GM12891 (cell line): ENCODE data around the gene IZUMO4. TPM values are rescaled to one million over a fixed set of nuclear protein-coding genes. Genes with fewer than 3 reads are reported as not detected.

Experiments
- DNase-seq: peaks from one replicate; pipeline ENCODE4 v3.0.0; 2011; ENCODE audit warnings: low spot score; ENCODE audit not compliant: insufficient read length
- FAIRE-seq: peaks from 2 replicates; lab custom pipeline; 2011; peaks lifted over from hg19 to GRCh38; lab: Jason Lieb, UNC
- PAX5 ChIP-seq: IDR thresholded peaks from 2 replicates; pipeline ENCODE4 v1.6.1; 2011; ENCODE audit warnings: low read length, moderate library complexity, mild to moderate bottlenecking; ENCODE audit not compliant: insufficient read depth, severe bottlenecking
- POLR2A ChIP-seq: IDR thresholded peaks from 2 replicates; pipeline ENCODE4 v1.6.1; 2011; ENCODE audit warnings: low read depth, low read length, control low read depth
- POLR2AphosphoS5 ChIP-seq: IDR thresholded peaks from 2 replicates; pipeline ENCODE4 v1.6.1; 2011; ENCODE audit warnings: low read depth, low read length, control low read depth
- POU2F2 ChIP-seq: IDR thresholded peaks from 2 replicates; pipeline ENCODE4 v1.6.1; 2011; ENCODE audit warnings: low read depth, mild to moderate bottlenecking, control low read depth, low read length, moderate library complexity
- SPI1 ChIP-seq: IDR thresholded peaks from 2 replicates; pipeline ENCODE4 v1.6.1; 2011; ENCODE audit warnings: low read depth, low read length, control low read depth
- TAF1 ChIP-seq: IDR thresholded peaks from 2 replicates; pipeline ENCODE4 v1.6.1; 2011; ENCODE audit warnings: low read depth, low read length, control low read depth
- polyA plus RNA-seq: library from polyadenylated mRNA; unstranded; fragments of >200 nt; gene quantifications from one replicate; pipeline ENCODE4 v1.2.1, GENCODE V29; 2012; ENCODE audit warnings: low read depth, missing spikeins, inconsistent platforms; ENCODE audit not compliant: missing spikeins

IZUMO4 gene, protein sequence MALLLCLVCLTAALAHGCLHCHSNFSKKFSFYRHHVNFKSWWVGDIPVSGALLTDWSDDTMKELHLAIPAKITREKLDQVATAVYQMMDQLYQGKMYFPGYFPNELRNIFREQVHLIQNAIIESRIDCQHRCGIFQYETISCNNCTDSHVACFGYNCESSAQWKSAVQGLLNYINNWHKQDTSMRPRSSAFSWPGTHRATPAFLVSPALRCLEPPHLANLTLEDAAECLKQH
- polyA plus RNA-seq: 47.3 TPM

DNA sequence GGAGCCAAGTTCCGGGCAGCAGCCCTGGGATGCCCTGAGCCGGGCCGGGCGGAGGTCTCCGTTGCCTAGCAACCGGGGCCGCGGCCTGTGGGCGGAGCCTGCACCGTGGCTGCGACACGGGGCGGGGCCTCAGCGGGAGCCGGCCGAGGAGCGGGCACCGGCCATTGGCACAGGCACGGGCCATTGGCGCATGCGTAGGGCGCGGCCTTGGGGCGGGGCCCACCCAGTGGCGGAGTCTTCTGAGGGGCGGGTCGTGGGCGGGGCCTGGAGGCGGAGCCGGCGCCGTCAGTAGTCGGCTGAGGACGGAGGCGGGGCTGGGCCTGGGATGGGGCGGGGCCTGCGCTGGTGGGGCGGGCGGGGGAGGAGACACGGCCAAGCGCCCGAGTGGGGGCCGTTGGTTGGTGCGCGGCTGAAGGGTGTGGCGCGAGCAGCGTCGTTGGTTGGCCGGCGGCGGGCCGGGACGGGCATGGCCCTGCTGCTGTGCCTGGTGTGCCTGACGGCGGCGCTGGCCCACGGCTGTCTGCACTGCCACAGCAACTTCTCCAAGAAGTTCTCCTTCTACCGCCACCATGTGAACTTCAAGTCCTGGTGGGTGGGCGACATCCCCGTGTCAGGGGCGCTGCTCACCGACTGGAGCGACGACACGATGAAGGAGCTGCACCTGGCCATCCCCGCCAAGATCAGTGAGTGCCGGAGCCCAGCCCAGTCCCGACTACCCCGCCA lies at the start of gene IZUMO4:
Gene IZUMO4 (plus strand): TSS at position 436 of the 723 bp plus-strand sequence. CDS start 31 bp downstream, at position 467.
- peak; percentile 98 for DNase-seq
- TF ChIP-seq POLR2AphosphoS5: no peak
- TF ChIP-seq POU2F2: no peak
- 0 out of 2 replicates have a peak, but pooled peaks have one; percentile 20 for TF ChIP-seq TAF1
- FAIRE-seq: peak; percentile 100

DNA sequence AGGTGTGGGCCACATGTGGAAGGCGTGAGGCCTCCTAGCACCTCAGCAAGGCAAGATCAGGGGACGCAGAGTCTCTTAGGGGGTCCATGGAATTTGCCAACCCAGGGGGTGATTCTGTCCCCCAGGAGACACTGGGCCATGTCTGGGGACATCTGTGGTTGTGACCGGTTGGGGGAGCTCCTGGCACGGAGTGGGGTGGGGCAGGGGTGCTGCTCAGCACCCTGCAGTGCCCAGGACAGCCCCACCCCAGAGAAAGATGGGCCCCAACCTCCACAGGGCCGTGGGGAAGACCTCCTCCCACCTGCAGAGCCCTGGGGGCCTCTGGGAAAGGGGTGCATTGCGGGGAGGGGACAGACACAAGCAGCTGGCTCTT lies 49.7 kb upstream of the IZUMO4 start:
- TF ChIP-seq TAF1: no peak
- TF ChIP-seq POU2F2: no peak
- no peak for TF ChIP-seq SPI1
- DNase-seq (no peak), FAIRE-seq (no peak)

DNA sequence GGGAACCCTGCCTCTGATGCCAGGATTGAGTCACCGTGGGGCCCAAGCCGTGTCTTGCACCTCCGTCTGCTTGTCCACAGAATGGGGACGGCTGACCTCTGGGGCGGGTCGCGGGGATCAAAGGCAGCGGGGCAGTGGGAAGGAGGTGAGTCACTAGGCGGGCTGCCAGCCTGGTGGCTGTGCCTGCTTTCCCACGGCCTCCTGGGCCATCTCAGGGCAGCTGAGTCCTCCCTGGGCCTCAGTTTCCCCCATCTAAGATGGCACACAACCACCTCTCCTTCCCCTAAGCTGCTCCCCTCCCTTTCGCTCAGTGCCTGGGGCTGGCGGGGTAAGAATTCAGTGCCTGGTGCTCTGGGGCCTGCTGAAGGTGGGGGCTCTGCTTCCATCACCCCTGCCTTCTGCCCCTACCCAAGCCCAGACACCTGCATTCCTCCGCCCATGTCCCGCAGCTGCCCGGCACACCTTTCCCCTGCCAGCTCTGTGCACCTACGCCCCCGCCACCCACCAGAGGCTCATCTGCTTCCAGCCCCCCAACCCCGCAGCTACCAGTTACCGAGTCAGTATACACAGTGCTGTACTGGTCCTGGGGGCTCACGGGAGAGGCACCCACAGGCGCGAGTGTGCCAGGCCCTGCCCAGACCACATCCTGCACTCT lies 49.1 kb upstream of the IZUMO4 start:
- DNase-seq (no peak), FAIRE-seq (no peak)
- TF ChIP-seq POLR2A (no peak), POU2F2 (no peak), TAF1 (no peak), POLR2AphosphoS5 (no peak)

DNA sequence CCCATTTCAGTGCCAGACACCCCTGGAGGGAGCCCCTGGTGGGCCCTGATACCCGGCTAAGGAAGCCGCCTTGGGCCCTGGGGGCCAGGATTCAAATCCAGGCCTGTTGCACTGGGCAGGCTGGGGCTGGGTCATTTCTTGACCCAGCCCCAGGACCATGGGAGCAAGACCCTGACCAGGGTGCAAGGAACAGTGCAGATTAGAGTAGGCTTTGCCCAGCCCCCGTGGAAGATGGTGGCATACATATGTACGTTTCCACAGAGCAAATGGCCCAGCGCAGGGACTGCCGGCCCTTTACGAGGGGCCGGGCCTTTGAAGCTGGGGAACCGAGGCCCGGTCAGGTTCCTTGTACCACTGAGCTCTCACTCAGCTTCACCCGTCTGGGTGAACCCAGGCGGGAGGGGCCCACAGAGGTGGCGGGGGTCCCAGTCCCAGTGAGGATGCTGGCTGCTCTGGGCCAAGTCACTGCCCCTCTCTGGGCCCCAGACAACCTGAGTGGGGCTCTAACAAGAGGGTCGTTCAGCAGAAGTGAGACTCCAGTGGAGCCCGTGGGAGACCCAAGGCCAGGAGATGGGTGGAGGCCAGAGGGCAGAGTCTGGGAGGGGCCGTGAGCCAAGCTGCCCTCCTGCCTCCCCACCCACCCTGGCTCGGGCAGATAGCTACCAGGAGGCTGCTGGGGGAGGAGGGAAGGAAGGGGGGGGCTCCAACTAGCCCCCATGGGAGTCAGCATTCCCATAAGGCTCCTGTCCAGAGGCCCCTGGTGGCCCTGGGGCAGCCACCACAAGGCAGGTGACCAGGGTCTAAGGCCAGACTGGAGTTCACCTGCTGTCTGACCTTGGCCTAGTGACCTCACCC lies 48.4 kb upstream of the IZUMO4 start:
- DNase-seq (no peak), FAIRE-seq (no peak)
- TF ChIP-seq POU2F2: no peak
- TF ChIP-seq POLR2AphosphoS5: no peak
- TF ChIP-seq SPI1: no peak
- TF ChIP-seq PAX5: no peak

DNA sequence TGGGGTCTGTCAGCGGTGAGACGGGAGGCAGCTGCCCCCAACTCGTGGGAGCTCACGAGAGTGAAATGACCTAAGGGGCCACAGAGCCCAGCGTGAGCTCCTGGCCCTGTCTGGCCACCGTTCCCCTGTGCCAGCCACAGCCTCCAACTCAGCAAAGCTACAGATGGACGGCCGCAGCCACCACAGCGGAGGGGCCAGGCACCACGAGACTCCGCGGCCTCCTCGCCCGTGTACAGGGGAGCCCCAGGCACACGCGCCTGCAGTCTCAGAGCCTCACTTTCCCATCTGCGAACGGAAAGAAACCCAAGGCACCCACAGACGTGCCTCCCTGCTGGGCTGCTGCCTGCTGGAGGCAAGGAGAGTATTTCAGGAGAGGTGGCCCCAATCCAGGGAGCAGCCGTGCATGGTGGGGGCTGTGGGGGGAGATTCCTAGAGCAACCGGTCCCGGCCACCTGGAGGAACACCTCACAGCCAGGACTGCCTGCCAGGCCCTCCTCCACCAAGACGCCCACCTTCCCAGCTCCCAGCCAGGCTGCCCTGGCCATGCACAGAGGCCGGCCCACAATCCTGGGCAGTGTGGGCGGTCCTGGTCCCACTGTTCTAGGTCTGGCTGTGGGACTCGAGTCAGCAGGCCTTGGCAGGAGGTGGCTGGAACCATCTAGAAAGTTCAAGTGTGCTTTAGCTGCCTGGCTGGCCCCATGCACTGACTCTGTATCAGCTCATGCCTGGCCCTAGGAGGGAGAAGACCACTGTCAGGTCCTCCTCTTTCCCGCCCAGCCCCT lies 47.6 kb upstream of the IZUMO4 start:
- FAIRE-seq (no peak), DNase-seq (no peak)
- TF ChIP-seq POLR2AphosphoS5: no peak
- TF ChIP-seq POLR2A: no peak
- TF ChIP-seq PAX5: no peak
- TF ChIP-seq TAF1: no peak
- TF ChIP-seq SPI1: no peak
- no peak for TF ChIP-seq POU2F2

DNA sequence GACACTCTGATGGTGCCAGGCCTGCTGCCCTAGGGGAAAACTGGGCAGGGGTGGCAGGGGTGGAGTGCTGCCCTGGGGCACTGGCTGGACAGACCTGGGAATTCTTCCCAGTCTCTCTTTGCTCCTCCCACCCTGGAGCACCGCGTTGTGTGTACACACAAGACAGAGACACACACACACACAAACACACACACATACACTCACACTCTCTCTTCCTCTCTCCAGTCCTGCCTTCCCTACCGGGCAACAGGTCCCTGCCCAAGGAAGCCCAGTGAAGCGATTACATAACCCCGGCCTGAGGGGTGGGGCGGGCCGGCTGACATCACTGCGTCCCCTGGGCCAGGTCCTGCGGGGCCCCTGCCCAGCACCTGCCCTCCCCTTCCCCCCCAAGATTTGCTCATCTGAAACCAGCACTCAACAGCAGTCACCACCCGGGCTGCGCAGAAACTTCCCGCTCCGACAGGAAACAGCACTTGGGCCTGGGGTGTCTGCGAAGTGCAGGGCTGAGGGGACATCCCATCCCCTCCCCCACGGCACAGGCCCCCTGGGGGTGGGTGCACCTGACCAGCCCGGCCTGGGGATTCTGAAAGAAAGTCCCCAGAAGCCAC lies 46.9 kb upstream of the IZUMO4 start:
- peak; percentile 94 for FAIRE-seq

DNA sequence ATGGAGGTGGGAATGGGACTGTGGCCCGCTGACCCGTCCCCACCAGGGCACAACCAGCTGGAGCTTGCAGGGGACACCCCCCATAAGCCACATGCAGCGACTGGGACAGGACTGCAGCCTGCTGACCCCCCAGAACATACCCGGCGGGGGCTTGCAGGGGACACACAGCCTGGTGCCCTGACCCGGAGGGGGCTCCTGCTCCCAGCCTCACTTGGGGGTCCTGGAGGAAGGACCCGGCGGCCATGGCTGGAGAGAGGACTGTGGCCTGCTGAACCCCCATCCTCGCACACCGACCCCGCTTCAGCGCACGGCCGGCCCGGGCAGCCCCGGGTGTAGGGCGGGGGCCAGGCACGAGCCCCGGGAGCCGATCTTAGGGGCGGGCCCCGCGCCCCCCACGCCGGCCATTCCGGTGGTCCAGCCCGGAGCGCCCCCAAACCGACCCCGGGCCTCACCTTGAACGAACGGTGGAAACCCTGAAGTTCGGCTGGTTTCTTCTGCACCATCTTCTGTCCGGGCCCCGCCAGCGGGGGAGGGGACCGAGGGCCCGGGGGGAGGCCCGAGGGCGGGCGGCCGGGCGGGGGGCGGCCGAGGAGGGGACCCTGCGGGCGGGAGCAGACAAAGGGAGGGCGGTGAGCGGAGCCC lies 46.2 kb upstream of the IZUMO4 start:
- FAIRE-seq: no peak
- no peak for DNase-seq
- TF ChIP-seq TAF1 (no peak), POLR2A (no peak), PAX5 (no peak), POU2F2 (no peak), POLR2AphosphoS5 (0 out of 2 replicates have a peak, but pooled peaks have one; percentile 10), SPI1 (no peak)

More for the DNA sequence above, 46.9 kb upstream of the IZUMO4 start:
- TF ChIP-seq POLR2A (peak; percentile 49; the same call in 1 of the 2 replicates), PAX5 (no peak), SPI1 (peak; percentile 49), POLR2AphosphoS5 (0 out of 2 replicates have a peak, but pooled peaks have one; percentile 26), POU2F2 (no peak), TAF1 (0 out of 2 replicates have a peak, but pooled peaks have one; percentile 50)
- DNase-seq: no peak

DNA sequence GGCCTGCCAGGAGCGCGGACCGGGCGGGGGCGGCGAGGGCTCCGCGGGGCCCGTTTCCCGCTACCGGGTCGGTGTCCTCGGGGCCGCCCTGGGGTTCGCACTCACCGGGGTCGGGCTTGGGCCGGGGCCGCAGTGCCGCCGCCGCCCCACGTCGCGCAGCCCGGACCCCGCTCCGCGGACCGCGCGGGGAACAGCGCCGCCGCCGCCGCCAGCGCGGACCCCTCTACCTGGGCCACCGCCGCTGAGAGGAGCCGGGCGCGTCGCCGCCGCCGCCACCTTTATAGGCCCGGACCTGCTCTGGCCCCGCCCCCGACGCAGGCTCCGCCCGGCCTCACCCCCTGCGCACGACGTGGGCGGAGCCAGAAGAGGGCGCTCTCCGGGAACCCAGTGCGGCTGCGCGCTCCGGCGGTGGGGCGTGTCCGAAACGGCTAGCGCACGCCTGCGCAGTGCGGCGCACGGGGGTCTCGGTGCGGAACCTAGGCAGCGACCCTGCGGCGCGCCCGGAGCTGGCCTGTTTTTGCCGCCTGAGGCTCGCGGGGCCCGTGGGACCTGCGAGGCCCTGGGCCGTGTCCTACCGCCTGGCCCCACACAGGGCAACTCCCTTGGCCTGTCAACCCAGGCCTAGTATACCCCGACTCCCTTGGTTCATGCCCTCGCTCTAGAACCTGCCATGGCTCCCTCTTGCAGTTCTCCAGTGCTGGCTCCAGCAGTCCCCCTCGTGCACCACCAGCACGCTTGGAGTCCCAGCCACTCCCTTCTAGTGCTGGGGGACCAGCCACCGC lies 45.5 kb upstream of the IZUMO4 start, which contains the start of gene MKNK2:
Gene MKNK2 (minus strand): TSS at position 254 of the 782 bp plus-strand sequence. CDS start 393 bp downstream, outside the sequence.
- peak; percentile 87 for DNase-seq
- FAIRE-seq: peak; percentile 100
- TF ChIP-seq POLR2A: peak; percentile 99
- TF ChIP-seq SPI1: no peak
- TF ChIP-seq POLR2AphosphoS5: peak; percentile 98
- peak; percentile 89 for TF ChIP-seq POU2F2
- TF ChIP-seq PAX5: no peak
- TF ChIP-seq TAF1: peak; percentile 87
